Occipital lobe (tissue), 2 donors: ENCODE results near the gene OSBPL3. TPM values are rescaled to one million over a fixed set of nuclear protein-coding genes. Genes with fewer than 3 reads are reported as not detected.

Source experiments
- DNase-seq: peaks from one replicate; lab custom pipeline; 2025; lab: John Stamatoyannopoulos, UW
- total RNA-seq: library from RNA; depleted of rRNA; stranded (reverse); fragments of >200 nt; gene quantifications from one replicate; pipeline ENCODE4 v1.2.3, GENCODE V29; 2014

Gene OSBPL3
- total RNA-seq, 1 donor from 2014 or later, result 7.3 TPM

DNA sequence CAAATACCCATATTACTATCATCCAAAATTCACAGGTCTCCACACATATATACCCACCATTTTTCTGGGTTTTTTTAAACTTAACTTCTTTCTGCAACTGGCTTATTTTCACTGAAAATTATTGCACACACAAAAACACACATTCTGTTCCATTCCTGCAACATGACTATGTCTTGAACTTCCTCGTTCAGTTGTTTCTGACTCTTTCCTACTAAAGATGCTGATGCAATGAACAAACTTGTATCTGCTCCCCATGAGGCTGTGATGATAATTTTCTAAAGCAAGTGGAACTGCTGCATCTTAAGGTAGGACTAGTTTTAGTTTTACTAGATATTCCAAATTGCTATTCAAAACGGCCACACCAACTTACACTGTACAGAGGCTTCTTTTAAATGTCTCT is 77.7 kb downstream of the OSBPL3 start:
- DNase-seq, result no peak

DNA sequence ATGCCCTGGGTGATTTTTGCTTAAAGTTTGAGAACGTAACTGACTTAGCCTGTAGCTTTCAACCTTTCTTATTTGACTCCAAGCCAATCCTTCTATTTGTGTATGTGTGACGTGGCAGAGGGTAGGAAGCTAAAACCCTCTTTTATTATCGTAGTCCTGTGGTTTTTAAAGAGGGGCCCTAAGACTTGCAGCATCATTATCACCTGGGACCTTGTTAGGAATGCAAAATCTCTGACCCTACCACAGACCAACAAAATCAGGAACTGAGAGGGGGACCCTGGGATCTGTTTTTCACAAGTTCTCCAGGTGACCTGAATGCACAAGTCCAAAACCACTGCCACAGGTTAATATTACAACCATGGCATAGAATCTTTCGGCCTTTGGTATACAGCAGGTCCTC is 80.1 kb downstream of the OSBPL3 start:
- DNase-seq, result no peak

- no peak for DNase-seq
Observed at GRCh38 chr7:24899161-24899560, 80.8 kb downstream of the OSBPL3 start.

DNA sequence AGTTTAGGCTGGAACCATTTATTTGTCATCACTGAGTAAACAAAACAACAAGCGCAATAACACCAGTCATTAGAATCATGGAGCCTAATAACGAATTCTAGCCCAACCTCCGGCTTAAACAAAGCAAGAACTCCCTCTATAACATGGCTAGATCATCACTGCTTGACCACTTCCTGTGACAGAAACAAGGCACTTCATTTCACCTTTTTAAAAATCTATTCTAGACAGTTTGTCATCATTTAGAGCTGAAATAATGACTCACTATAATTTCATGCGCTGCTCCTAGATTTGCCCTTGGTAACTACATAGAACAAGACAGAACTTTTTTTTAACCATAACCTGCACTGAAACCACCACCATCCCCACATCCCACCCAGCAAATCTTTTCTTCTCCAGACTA is 81.3 kb downstream of the OSBPL3 start:
- DNase-seq, result no peak

DNA sequence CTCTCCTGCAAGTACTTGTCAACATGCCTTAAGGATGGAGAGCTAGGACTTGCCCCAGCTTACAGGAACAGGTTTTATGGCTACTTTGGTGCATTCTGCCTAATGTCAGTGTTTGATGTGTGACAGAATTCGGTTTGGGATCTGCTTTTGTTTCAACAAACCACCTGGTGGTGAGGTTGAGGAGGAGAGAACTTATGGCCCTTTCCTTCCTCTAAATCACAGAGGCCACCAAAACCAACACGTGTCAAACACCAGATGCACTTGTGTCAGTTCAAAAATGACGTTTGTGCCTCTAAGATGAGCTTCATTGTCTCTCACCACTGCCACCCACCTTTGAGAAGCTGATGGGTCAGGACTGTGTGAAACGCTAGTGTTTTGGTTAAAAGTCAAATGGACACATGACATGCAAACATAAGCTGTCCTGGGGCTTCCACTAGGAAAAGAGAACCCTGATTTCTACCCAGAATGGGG is 83.9 kb downstream of the OSBPL3 start:
- no peak for DNase-seq

- no peak for DNase-seq
Observed at GRCh38 chr7:24894429-24895221, 85.4 kb downstream of the OSBPL3 start.

- no peak for DNase-seq
Observed at GRCh38 chr7:24891311-24891735, 88.7 kb downstream of the OSBPL3 start.

GRCh38 chr7:24889611-24890010 is 90.4 kb downstream of the OSBPL3 start:
- DNase-seq, result no peak

GRCh38 chr7:24888653-24889052 is 91.3 kb downstream of the OSBPL3 start:
- DNase-seq, result no peak

GRCh38 chr7:24885716-24886115 is 94.3 kb downstream of the OSBPL3 start:
- no peak for DNase-seq

GRCh38 chr7:24885305-24885704 is 94.7 kb downstream of the OSBPL3 start:
- no peak for DNase-seq

- no peak for DNase-seq
Observed at GRCh38 chr7:24884401-24884800, 95.6 kb downstream of the OSBPL3 start.

- no peak for DNase-seq
Observed at GRCh38 chr7:24883622-24884013, 96.4 kb downstream of the OSBPL3 start.

- DNase-seq, result no peak
Observed at GRCh38 chr7:24882989-24883621, 96.9 kb downstream of the OSBPL3 start.

DNA sequence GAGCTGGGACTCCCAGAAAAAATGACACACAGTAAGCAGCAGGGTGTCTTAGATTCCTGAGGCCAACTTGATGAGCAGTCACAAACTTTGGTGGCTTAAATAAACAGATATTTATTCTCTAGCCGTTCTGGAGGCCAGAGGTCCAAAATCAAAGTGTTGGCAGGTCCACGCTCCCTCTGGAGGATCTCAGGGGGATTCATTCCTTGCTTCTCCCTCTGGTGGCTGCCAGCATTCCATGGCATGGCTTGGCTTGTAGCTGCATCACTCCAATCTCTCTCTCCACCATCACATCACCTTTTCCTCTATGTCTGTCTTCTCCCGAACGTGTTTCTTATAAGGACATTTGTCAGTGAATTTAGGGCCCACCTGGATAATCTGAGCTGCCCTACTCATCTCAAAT is 98.4 kb downstream of the OSBPL3 start:
- DNase-seq, result no peak

DNA sequence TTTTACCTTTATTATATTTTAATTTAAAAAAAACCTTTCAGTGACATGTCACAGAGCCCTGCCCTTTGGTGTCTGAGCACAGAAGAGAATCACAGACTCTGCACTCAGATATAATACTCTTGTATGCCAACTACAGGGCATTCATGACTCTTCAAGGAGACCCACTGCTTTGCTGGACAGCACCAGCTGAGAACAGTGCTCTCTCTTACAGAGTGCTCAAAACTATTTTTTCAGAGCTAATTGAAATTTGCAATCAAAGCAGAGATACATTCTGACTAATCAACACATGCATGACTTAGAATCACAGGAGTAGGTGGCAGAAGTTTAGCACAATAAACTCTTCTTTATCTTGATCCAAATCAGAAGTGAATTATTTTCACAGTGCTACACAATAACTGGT is 99.1 kb downstream of the OSBPL3 start:
- DNase-seq, result no peak

DNA sequence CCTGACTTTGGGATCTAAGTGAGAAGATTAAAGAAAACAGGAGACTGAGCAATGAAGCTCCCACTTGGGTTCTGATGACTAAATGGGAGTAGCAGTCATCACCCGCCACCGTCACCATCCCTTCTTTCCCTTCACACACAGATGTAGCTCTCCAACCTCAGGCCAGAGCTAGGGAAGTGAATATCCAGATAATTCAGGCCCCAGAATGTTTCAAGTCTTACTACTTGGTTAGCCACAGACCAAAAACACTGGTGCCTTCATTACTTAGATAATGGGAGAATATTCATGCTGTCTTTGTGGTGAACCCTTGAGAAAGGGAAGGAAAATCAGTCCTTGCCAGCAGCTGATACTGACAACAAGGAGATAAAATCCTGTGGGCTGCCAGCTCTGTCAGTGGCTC is 100.7 kb downstream of the OSBPL3 start:
- no peak for DNase-seq

- peak; percentile 37 for DNase-seq
Observed at GRCh38 chr7:24877790-24878311, 102.1 kb downstream of the OSBPL3 start.

- DNase-seq, result no peak
Observed at GRCh38 chr7:24874791-24875190, 105.2 kb downstream of the OSBPL3 start.

DNA sequence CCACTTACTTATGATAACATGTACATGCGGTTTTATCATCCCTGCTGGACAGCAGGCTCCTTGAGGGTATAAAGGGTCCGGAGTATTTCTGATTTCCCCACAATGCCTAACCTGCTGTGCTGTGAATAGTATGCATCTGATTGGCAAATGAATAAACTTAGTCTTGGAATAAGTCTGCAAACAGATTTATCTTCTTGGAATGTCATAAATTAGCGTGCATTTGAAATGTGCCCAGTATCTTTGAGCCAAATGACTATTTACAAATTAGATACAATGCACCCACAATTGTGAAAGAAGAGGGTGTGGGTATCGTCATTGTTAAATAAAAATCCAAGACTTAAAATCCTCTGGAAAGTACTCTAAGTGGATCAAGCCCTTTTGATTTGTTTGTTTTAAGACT is 106.0 kb downstream of the OSBPL3 start:
- no peak for DNase-seq

DNA sequence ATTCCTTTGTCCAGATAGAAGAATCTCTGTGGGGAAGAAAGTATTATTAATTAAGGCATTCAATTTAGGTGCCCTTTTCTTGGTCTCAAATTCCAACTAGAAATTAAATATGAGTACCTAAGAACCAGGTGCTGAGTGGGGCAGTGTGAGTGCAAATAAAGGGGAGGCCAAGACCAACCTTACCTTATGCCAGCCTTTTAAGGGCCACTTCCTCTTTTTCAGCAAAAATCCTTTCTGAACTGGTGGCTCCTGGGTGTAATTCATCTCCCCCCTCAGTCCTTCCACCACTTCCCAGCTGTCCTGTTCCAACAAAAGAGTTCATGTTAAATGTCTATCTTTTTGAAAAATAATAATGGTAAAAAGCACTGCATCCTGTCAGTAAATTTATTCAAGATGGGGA is 108.2 kb downstream of the OSBPL3 start:
- DNase-seq, result no peak

- no peak for DNase-seq
Observed at GRCh38 chr7:24870766-24871165, 109.2 kb downstream of the OSBPL3 start.

GRCh38 chr7:24869572-24869971 is 110.4 kb downstream of the OSBPL3 start:
- no peak for DNase-seq
